Measurements from ENCODE around the gene ARHGAP15. TPM values are rescaled to one million over a fixed set of nuclear protein-coding genes. Genes with fewer than 3 reads are reported as not detected.

The ARHGAP15 gene
- total RNA-seq, 2 donors from 2014 or later = 0.41 to 4.3 TPM

DNA sequence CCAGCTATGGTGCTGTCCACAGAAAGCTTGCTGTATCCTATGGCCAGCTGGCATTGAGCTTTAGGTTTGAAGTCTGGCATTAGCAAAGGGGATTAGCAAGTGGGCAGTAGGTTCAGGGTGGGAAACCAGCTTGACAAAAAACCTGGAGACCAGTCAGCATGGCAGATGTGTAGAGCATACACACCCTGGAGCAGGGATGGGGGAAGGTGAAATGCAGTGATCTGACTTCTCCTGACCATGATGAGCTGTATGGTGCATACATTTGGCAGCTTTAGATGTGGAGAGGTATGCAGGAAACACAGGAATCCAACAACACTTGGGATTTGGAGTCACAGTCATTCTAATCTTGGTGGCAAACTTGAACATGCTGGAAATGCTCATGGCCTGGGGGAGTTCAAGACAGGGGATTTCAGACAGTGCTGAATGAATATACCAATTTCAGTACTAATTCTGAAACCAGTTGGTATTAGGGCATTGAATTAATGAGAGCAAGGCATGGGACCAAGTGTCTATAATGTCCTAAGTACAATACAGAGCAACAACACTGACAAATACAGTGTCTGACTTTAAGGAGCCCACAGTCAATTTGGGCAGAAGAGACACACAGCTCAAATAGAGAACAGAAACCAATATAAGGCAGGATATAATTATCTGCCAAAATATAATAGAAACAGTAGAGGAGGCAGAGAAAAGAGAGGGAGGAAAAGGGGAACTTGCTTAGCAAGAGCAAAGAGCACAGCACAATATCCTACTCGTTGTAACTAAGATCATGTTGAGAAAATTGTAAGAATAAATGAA, 11.8 kb downstream of the ARHGAP15 start:
- DNase-seq (ENCODE audit: low spot score) = no peak
- no peak for TF ChIP-seq POLR2A (IDR thresholded peaks at IDR 0.05)
- TF ChIP-seq POLR2AphosphoS5 (IDR thresholded peaks at IDR 0.05) = no peak
- TF ChIP-seq, protein P1, sequence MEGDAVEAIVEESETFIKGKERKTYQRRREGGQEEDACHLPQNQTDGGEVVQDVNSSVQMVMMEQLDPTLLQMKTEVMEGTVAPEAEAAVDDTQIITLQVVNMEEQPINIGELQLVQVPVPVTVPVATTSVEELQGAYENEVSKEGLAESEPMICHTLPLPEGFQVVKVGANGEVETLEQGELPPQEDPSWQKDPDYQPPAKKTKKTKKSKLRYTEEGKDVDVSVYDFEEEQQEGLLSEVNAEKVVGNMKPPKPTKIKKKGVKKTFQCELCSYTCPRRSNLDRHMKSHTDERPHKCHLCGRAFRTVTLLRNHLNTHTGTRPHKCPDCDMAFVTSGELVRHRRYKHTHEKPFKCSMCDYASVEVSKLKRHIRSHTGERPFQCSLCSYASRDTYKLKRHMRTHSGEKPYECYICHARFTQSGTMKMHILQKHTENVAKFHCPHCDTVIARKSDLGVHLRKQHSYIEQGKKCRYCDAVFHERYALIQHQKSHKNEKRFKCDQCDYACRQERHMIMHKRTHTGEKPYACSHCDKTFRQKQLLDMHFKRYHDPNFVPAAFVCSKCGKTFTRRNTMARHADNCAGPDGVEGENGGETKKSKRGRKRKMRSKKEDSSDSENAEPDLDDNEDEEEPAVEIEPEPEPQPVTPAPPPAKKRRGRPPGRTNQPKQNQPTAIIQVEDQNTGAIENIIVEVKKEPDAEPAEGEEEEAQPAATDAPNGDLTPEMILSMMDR (IDR thresholded peaks at IDR 0.05) = no peak
- intact Hi-C loops (cut with DNase I) = no loop called here
- WGBS = 83% methylated on average over 1 of the region's 1 CpG
- Histone ChIP-seq H3K27me3 (replicated peaks; ENCODE audit: insufficient read depth) (no peaks in the 10 kb centered on the region), H3K36me3 (no peaks in the 10 kb centered on the region), H3K4me3 (no peak overlapping the region), H3K27ac (no peak overlapping the region), H3K4me1 (replicated peaks) (no peaks in the 10 kb centered on the region), H3K9me3 (no peaks in the 10 kb centered on the region)

DNA sequence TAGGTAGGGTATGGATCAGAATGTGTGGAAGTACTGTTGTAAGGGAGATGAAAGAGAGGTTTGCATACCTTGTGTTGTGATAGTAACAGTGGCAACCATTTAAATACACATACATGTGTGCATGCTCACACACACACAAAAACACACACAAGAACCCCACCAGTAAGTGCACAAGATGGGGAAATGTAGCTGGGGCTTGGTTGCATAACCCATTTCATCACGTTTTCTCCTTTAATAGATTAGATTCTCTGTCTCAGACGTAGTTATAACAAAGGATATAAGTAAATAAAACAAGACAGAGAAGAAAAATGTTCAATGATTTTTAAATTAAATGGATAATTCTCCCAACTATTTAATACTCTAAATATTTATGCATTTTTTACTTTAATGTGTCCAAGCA, 13.4 kb downstream of the ARHGAP15 start:
- Histone ChIP-seq H3K27me3 (replicated peaks; ENCODE audit: insufficient read depth) (no peaks in the 10 kb centered on the region), H3K4me3 (no peak overlapping the region), H3K4me1 (replicated peaks) (no peaks in the 10 kb centered on the region), H3K27ac (no peak overlapping the region), H3K36me3 (no peaks in the 10 kb centered on the region), H3K9me3 (no peaks in the 10 kb centered on the region)
- intact Hi-C loops (cut with DNase I) = no loop called here
- no peak for TF ChIP-seq POLR2A (IDR thresholded peaks at IDR 0.05)
- 71% methylated on average over 2 of the region's 2 CpGs for WGBS
- no peak for DNase-seq (ENCODE audit: low spot score)

DNA sequence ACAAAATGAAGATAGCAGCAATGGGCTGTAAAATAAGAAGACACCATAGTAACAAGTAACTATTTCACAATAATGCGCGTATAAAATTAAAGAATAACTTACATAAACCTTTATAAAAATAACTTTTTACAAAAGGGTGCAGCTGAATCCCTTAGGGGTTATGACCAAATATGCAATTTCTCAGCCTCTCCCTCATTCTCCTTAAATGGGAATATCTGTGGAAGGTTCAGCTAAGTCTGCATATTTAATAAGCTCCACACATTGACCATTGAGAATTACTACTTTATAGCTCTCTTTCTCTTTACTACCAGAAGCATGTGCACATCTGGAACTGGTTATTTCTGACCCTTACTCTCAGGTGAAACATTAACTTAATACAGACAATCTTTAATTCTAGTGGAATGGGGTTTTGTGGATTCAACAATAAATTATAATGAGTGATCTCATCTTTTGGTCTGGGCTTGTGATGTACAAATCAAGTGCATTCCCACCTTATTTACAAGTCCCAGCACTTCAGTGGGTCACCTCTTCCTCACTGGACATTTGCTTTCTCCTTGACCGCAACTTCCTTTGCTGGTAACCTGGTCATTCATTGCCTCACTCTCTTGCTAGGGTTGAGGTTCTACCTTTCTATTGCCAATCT, 15.7 kb downstream of the ARHGAP15 start:
- Histone ChIP-seq H3K4me1 (replicated peaks) (no peaks in the 10 kb centered on the region), H3K4me3 (no peak overlapping the region), H3K27me3 (replicated peaks; ENCODE audit: insufficient read depth) (no peaks in the 10 kb centered on the region), H3K9me3 (no peaks in the 10 kb centered on the region), H3K27ac (no peak overlapping the region), H3K36me3 (no peaks in the 10 kb centered on the region)
- WGBS = 96% methylated on average over 3 of the region's 3 CpGs
- DNase-seq (ENCODE audit: low spot score) = no peak
- intact Hi-C loops (cut with DNase I) = no loop called here
- no peak for TF ChIP-seq POLR2A (IDR thresholded peaks at IDR 0.05)
- TF ChIP-seq POLR2AphosphoS5 (IDR thresholded peaks at IDR 0.05) = no peak
- TF ChIP-seq, protein P1 (IDR thresholded peaks at IDR 0.05) = no peak

DNA sequence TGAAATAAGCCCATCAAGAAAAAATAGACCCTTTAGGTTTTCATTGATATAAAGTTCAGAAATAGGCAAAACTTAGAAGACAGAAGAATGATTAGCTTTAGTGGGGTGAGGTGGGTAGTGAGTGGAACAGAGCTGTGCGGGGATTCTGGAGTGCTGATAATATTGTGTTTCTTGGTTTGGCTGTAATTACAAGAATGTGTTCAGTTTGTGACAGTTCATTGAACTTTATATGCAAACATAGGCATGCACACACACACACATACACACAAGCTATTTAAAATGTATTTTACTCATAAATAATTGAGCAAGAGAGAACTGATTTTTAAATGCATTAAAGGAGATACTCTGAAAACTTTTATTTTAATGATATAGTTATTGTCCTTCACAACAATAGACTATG, 17.1 kb downstream of the ARHGAP15 start:
- 30% methylated on average over 1 of the region's 1 CpG for WGBS
- TF ChIP-seq POLR2AphosphoS5 (IDR thresholded peaks at IDR 0.05) (no peak), POLR2A (IDR thresholded peaks at IDR 0.05) (no peak)
- TF ChIP-seq, protein P1 (IDR thresholded peaks at IDR 0.05) = no peak
- no peaks in the 10 kb centered on the region for H3K27me3 ChIP-seq (replicated peaks; ENCODE audit: insufficient read depth)
- no peaks in the 10 kb centered on the region for H3K36me3 ChIP-seq
- H3K27ac ChIP-seq = no peak overlapping the region
- H3K4me3 ChIP-seq = no peak overlapping the region
- H3K9me3 ChIP-seq = no peaks in the 10 kb centered on the region
- intact Hi-C loops (cut with DNase I) = no loop called here
- no peaks in the 10 kb centered on the region for H3K4me1 ChIP-seq (replicated peaks)
- no peak for DNase-seq (ENCODE audit: low spot score)

DNA sequence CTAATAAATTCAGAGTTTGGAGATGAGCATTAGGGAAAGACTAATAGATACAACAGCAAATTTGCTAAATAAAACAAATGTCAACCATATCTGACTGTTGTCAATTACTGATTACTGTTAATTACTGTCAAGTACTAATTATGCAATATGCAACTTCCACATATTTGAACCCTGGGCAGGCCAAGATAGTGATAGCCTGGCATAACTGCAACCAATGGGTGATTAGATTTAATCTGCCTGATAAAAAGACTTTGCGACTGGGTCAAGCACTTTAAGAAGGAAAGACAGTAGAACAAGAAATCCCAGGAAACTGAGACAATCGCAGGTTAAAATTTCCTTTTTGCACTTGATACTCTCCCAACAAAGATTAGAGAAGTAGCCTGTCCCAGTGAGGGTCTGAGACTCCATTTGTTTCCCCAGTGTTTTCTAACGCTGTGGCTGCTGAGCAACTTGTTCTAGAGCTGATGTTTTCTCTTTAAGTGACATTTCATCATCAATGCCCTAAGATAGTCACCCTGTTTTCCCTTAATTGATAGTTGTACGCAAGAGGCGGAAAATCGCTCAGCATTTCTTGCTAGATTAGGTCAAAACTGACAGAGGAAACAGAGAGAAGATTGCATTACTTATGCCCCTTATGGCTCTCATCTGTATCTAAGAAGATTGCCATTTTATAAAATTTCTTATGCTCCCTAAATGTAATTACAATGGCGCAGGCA, 17.8 kb downstream of the ARHGAP15 start:
- DNase-seq (ENCODE audit: low spot score) = no peak
- intact Hi-C loops (cut with DNase I) = no loop called here

More for the DNA sequence above, 17.8 kb downstream of the ARHGAP15 start:
- TF ChIP-seq POLR2AphosphoS5 (IDR thresholded peaks at IDR 0.05) (no peak), POLR2A (IDR thresholded peaks at IDR 0.05) (no peak)
- TF ChIP-seq, protein P1 (IDR thresholded peaks at IDR 0.05) = no peak
- 88% methylated on average over 7 of the region's 7 CpGs for WGBS
- no peak overlapping the region for H3K27ac ChIP-seq
- no peaks in the 10 kb centered on the region for H3K4me1 ChIP-seq (replicated peaks)
- H3K27me3 ChIP-seq (replicated peaks; ENCODE audit: insufficient read depth) = no peaks in the 10 kb centered on the region
- no peaks in the 10 kb centered on the region for H3K36me3 ChIP-seq
- no peak overlapping the region for H3K4me3 ChIP-seq
- H3K9me3 ChIP-seq = no peaks in the 10 kb centered on the region
